Thyroid gland (tissue), 4 donors: ENCODE data around the gene CST2. TPM values are rescaled to one million over a fixed set of nuclear protein-coding genes. Genes with fewer than 3 reads are reported as not detected.
"Not testable (repeated sequence)": the region's sequence is repeated elsewhere in the genome, so short reads cannot be mapped to it uniquely, and the experiment has no call there.

Experiments used
- DNase-seq, 2 donors: peaks; one replicate each; pipeline ENCODE4 v3.0.0-alpha.2; 2019
- H3K27ac ChIP-seq, 3 donors: fragments of 200-600 bp; sonication (generic); 1 replicate in 2 of 3; 2 replicates in 1 of 3; pipeline ENCODE4 v1.5.1; 2016 to 2019; ENCODE audit warnings: mild to moderate bottlenecking in 1 of 3, moderate library complexity in 1 of 3
- H3K27me3 ChIP-seq: fragments of 200-600 bp; sonication (generic); one replicate; pipeline ENCODE4 v1.5.1; 2019
- H3K36me3 ChIP-seq, 2 donors: fragments of 200-600 bp; sonication (generic); one replicate each; pipeline ENCODE4 v1.5.1; 2016 to 2019
- H3K4me1 ChIP-seq, 2 donors: fragments of 200-600 bp; sonication (generic); one replicate each; pipeline ENCODE4 v1.5.1; 2017 to 2019
- H3K4me3 ChIP-seq, 3 donors: fragments of 200-600 bp; sonication (generic); replicated peaks in 1 of 3; 1 replicate in 2 of 3; 2 replicates in 1 of 3; pipeline ENCODE4 v1.5.1; 2016; ENCODE audit warnings: mild to moderate bottlenecking in 1 of 3
- H3K9me3 ChIP-seq: fragments of 200-600 bp; sonication (generic); one replicate; pipeline ENCODE4 v1.5.1; 2017
- POLR2A ChIP-seq, 2 donors: fragments of 450-650 bp; IDR thresholded peaks; one replicate each; pipeline ENCODE4 v1.6.1; 2017; ENCODE audit warnings: antibody characterized with exemption in 2 of 2, mild to moderate bottlenecking in 2 of 2, moderate library complexity in 1 of 2
- WGBS, 2 donors: methylation state at CpG; one replicate each; pipeline ENCODE4 v1.1.5; 2017; 5-methylcytosine and 5-hydroxymethylcytosine counted together
- intact Hi-C: fragments of 100-400 bp; cut with DNase I; formaldehyde crosslinking; loops from one replicate; pipeline ENCODE4 v1.15.1; 2023
- total RNA-seq, 4 donors: library from RNA; depleted of rRNA; stranded (reverse); fragments of >200 nt; gene quantifications; one replicate each; pipeline ENCODE4 v1.2.3, GENCODE V29; 2016
- TF ChIP-seq, protein P1 (sequence below), 6 experiments: fragments of 200-600 bp in 3 of 6; fragments of 450-650 bp in 3 of 6; sonication (generic) in 3 of 6; IDR thresholded peaks; one replicate each; pipeline ENCODE4 v1.5.1; 2016 to 2019; ENCODE audit warnings: antibody characterized with exemption in 6 of 6, mild to moderate bottlenecking in 2 of 6, inconsistent platforms in 1 of 6, moderate library complexity in 1 of 6

CST2 gene
- total RNA-seq, 4 donors from 2014 or later = not detected

- Histone ChIP-seq H3K4me1 (no peaks in the 10 kb centered on the region), H3K9me3 (no peaks in the 10 kb centered on the region), H3K36me3 (no peaks in the 10 kb centered on the region), H3K4me3 (no peak overlapping the region), H3K27ac (no peak overlapping the region), H3K27me3 (no peaks in the 10 kb centered on the region)
- intact Hi-C loops = no loop called here
- 93 to 98% methylated on average over 1 of the region's 1 CpG for WGBS, 2 donors
- no peak for DNase-seq
- TF ChIP-seq, protein P1, sequence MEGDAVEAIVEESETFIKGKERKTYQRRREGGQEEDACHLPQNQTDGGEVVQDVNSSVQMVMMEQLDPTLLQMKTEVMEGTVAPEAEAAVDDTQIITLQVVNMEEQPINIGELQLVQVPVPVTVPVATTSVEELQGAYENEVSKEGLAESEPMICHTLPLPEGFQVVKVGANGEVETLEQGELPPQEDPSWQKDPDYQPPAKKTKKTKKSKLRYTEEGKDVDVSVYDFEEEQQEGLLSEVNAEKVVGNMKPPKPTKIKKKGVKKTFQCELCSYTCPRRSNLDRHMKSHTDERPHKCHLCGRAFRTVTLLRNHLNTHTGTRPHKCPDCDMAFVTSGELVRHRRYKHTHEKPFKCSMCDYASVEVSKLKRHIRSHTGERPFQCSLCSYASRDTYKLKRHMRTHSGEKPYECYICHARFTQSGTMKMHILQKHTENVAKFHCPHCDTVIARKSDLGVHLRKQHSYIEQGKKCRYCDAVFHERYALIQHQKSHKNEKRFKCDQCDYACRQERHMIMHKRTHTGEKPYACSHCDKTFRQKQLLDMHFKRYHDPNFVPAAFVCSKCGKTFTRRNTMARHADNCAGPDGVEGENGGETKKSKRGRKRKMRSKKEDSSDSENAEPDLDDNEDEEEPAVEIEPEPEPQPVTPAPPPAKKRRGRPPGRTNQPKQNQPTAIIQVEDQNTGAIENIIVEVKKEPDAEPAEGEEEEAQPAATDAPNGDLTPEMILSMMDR (IDR thresholded peaks at IDR 0.05) = no peak
- TF ChIP-seq POLR2A (IDR thresholded peaks at IDR 0.05) = no peak
Observed at GRCh38 chr20:23783447-23783846, 43.1 kb downstream of the CST2 start.

GRCh38 chr20:23782366-23782983 lies 44.1 kb downstream of the CST2 start:
- TF ChIP-seq, protein P1 (IDR thresholded peaks at IDR 0.05) = peak in 1 of 6 experiments; percentile 37
- TF ChIP-seq POLR2A (IDR thresholded peaks at IDR 0.05) = no peak
- WGBS, 2 donors = 75 to 84% methylated on average over 4 to 6 of the region's 8 CpGs
- Histone ChIP-seq H3K9me3 (no peaks in the 10 kb centered on the region), H3K36me3 (no peaks in the 10 kb centered on the region), H3K27ac (no peak overlapping the region), H3K4me3 (no peak overlapping the region), H3K27me3 (no peaks in the 10 kb centered on the region), H3K4me1 (no peaks in the 10 kb centered on the region)
- intact Hi-C loops = no loop called here
- peak in 1 of 2 donors; percentile 8 for DNase-seq

DNA sequence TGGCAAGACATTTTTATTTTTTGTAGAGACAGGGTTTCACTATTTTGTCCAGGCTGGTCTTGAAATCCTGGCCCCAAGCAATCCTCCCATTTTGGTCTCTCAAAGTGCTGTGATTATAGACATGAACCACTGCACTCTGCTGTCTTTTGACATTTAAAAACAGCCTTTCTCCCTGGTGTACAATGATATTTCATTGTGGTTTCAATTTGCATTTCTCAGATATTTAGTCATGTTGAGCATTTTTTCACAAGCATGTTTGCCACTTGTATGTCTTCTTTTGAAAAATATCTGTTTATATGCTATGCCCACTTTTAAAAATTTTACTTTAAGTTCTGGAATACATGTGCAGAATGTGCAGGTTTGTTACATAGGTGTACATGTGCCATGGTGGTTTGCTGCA lies 47.9 kb downstream of the CST2 start:
- H3K36me3 ChIP-seq, H3K4me3 ChIP-seq, DNase-seq, H3K9me3 ChIP-seq, H3K27ac ChIP-seq, H3K4me1 ChIP-seq, H3K27me3 ChIP-seq, intact Hi-C loops: not testable (repeated sequence)

DNA sequence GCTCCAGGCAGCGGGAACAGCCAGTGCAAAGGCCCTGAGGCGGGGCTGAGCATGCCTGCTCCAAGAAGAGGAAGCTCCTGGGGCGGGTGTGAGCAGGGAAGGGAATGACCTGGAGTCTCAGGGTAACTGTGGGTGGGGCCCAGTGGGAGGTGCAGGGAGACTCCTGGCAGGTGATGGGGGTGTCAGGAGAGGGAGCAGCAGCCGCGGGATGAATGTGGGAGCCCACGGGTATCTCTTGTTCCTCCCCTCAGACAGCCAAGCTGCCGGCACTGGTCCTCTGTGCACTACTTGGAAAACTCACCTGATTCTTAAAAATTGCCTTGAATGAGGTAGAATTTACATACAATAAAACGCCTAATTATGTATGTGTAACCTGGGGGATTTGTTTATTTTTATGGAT lies 49.1 kb downstream of the CST2 start:
- 77 to 90% methylated on average over 8 of the region's 8 CpGs for WGBS, 2 donors
- H3K9me3 ChIP-seq, H3K4me1 ChIP-seq, H3K27me3 ChIP-seq, intact Hi-C loops, H3K36me3 ChIP-seq, H3K27ac ChIP-seq, DNase-seq, H3K4me3 ChIP-seq: not testable (repeated sequence)

GRCh38 chr20:23776067-23776771 lies 50.3 kb downstream of the CST2 start:
- no peak for TF ChIP-seq POLR2A (IDR thresholded peaks at IDR 0.05)
- TF ChIP-seq, protein P1 (IDR thresholded peaks at IDR 0.05) = no peak
- DNase-seq = no peak
- Histone ChIP-seq H3K9me3 (no peaks in the 10 kb centered on the region), H3K36me3 (no peaks in the 10 kb centered on the region), H3K4me3 (no peak overlapping the region), H3K27me3 (no peaks in the 10 kb centered on the region), H3K4me1 (no peaks in the 10 kb centered on the region), H3K27ac (no peak overlapping the region)
- intact Hi-C loops = no loop called here
- WGBS, 2 donors = 17 to 18% methylated on average over 13 to 14 of the region's 14 CpGs

DNA sequence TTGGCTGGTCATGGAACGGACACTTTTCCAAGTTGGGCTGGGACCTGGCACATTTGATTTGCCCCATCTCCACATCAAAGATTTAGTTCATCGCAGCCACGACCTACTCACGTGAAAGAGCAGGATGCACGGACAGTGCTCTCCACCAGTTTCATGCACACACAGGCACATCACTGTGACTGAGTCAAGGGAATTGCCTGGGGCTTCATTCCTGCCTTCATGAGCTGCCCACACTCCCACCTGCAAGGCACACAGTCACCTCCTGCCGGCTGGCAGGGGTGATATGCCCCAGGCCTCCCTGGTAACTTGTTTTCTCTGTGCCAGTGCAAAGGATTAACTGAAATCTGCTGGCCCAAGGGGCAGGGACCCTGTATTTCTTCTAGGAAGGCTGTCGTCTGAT lies 52.4 kb downstream of the CST2 start:
- no peak overlapping the region for H3K4me3 ChIP-seq
- no peaks in the 10 kb centered on the region for H3K27me3 ChIP-seq
- DNase-seq = no peak
- H3K4me1 ChIP-seq = no peaks in the 10 kb centered on the region
- TF ChIP-seq POLR2A (IDR thresholded peaks at IDR 0.05) = no peak
- TF ChIP-seq, protein P1 (IDR thresholded peaks at IDR 0.05) = no peak
- intact Hi-C loops = no loop called here
- 88 to 92% methylated on average over 7 of the region's 7 CpGs for WGBS, 2 donors
- H3K9me3 ChIP-seq = no peaks in the 10 kb centered on the region
- H3K36me3 ChIP-seq = no peaks in the 10 kb centered on the region
- H3K27ac ChIP-seq = no peak overlapping the region
